Transverse colon (tissue), 4 donors: ENCODE data around the gene TPRKB. TPM values are rescaled to one million over a fixed set of nuclear protein-coding genes. Genes with fewer than 3 reads are reported as not detected.

Source experiments
- DNase-seq: peaks from one replicate; pipeline ENCODE4 v3.0.0-alpha.2; 2019
- H3K27ac ChIP-seq, 4 donors: fragments of 200-600 bp; sonication (generic); 2 replicates each; pipeline ENCODE4 v1.5.1; 2016 to 2018; ENCODE audit warnings: inconsistent platforms in 4 of 4
- H3K27me3 ChIP-seq: fragments of 200-600 bp; sonication (generic); 2 replicates; pipeline ENCODE4 v1.5.1; 2017; ENCODE audit warnings: inconsistent platforms
- H3K36me3 ChIP-seq, 4 donors: fragments of 200-600 bp; sonication (generic); 2 replicates each; pipeline ENCODE4 v1.5.1; 2017 to 2019; ENCODE audit warnings: inconsistent platforms in 4 of 4
- H3K4me1 ChIP-seq, 4 donors: fragments of 200-600 bp; sonication (generic); 2 replicates each; pipeline ENCODE4 v1.5.1; 2017 to 2020; ENCODE audit warnings: inconsistent platforms in 4 of 4
- H3K4me3 ChIP-seq, 4 donors: fragments of 200-600 bp; sonication (generic); 1 replicate in 1 of 4; 2 replicates in 3 of 4; pipeline versions ENCODE4 v1.5.1 to v1.6.1; 2017 to 2019; ENCODE audit warnings: inconsistent platforms in 4 of 4
- H3K9me3 ChIP-seq, 2 donors: fragments of 200-600 bp; sonication (generic); 2 replicates each; pipeline ENCODE4 v1.5.1; 2017 to 2019; ENCODE audit warnings: inconsistent platforms in 2 of 2
- CTCF ChIP-seq, 5 experiments: fragments of 200-600 bp in 3 of 5; fragments of 450-650 bp in 2 of 5; sonication (generic) in 3 of 5; IDR thresholded peaks; 1 replicate in 2 of 5; 2 replicates in 3 of 5; pipeline ENCODE4 v1.5.1; 2016 to 2017; ENCODE audit warnings: antibody characterized with exemption in 5 of 5, inconsistent platforms in 3 of 5, mild to moderate bottlenecking in 2 of 5, moderate library complexity in 1 of 5
- EP300 ChIP-seq: sonication (generic); formaldehyde crosslinking; IDR thresholded peaks from one replicate; pipeline ENCODE4 v1.6.1; 2017; ENCODE audit warnings: antibody characterized with exemption, low read depth
- POLR2A ChIP-seq: fragments of 450-650 bp; IDR thresholded peaks from one replicate; pipeline ENCODE4 v1.6.1; 2016; ENCODE audit warnings: antibody characterized with exemption, mild to moderate bottlenecking, moderate library complexity
- POLR2AphosphoS5 ChIP-seq, 3 donors: sonication (generic); formaldehyde crosslinking; IDR thresholded peaks; one replicate each; pipeline ENCODE4 v1.6.1; 2016; ENCODE audit warnings: antibody characterized with exemption in 3 of 3
- WGBS, 2 donors: methylation state at CpG; one replicate each; pipeline ENCODE4 v1.1.5; 2018; ENCODE audit warnings: low coverage in 1 of 2; 5-methylcytosine and 5-hydroxymethylcytosine counted together
- in situ Hi-C, 4 donors: fragments of 200-750 bp; cut with MboI; loops; one replicate each; pipeline versions ENCODE4 v1.15.0 to v1.15.1; 2017; ENCODE audit warnings: low sequenced_read_pairs in 3 of 4, low pct_ligation_motif_present in 1 of 4, low pct_unique_long_range_greater_than_20kb in 1 of 4
- intact Hi-C: fragments of 100-400 bp; cut with DNase I; formaldehyde crosslinking; loops from one replicate; pipeline ENCODE4 v1.15.1; 2023; ENCODE audit warnings: low total_unique reads
- total RNA-seq, 4 donors: library from RNA; depleted of rRNA; stranded (reverse); fragments of >200 nt; gene quantifications; one replicate each; pipeline ENCODE4 v1.1.0, GENCODE V29; 2016

The TPRKB gene
- total RNA-seq, 4 donors from 2014 or later, result 10.5 to 76.2 (median 36.5) TPM

DNA sequence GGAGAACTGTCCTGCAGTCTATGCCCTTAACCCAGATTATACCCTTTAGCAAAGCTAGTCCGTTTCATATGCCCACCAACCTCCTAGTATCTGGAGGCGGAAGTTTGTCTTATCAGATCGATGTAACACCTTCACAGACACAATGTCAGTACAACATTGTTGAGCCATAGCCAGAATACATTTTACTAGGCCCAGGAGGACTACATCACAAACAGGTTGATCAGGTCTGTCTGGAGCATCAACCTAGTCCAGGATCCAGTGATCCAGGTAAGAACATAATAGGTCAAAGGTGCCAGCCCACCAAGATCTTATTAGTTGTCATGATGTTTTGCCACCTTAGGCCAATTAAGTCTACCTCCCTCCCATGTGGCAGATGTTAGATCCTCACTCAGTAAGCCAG is 2.0 kb upstream of the TPRKB start:
- Histone ChIP-seq H3K4me1 (peaks cover 8 to 16% (median 9%) of the 10 kb centered on the region in 4 donors), H3K36me3 (no peaks in the 10 kb centered on the region), H3K9me3 (no peaks in the 10 kb centered on the region), H3K27me3 (no peaks in the 10 kb centered on the region), H3K27ac (no peak overlapping the region), H3K4me3 (no peak overlapping the region)
- TF ChIP-seq EP300 (no peak), POLR2AphosphoS5 (IDR thresholded peaks at IDR 0.05) (no peak), CTCF (IDR thresholded peaks at IDR 0.05) (no peak), POLR2A (no peak)
- intact Hi-C loops, result no loop called here
- 94 to 100% methylated on average over 2 to 3 of the region's 3 CpGs for WGBS, 2 donors
- in situ Hi-C loops, result loop anchor here in 1 of 4 donors (25.0 kb wide), 1 partner anchor 502 kb away; the partner anchor contains the start of genes CCT7 and PRADC1
- no peak for DNase-seq

DNA sequence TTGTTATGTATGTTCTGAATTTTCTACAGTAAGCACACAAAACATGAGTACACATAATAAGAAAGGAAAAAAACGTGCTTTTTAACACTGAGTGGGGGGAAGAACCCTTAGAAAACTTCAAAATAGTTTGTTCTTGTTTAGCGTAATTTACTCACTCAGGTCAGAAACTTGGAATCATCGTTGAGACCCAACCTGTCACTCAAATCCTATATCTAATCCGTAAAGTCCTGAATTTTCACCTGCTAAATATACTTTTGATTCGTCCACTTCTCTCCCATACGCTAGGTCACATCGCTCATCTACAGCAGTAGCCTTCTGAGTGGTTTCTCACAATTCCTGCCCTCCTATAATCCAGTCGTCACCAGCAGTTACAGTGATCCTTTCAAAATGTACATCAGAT is 767 bp downstream of the TPRKB start:
- in situ Hi-C loops (loop anchor here in 1 of 4 donors (25.0 kb wide), 1 partner anchor 499 kb away; the partner anchor contains the start of genes CCT7 and PRADC1), intact Hi-C loops (no loop called here)
- peak overlapping the region; percentile 68 to 82 (median 78) for H3K27ac ChIP-seq
- H3K4me3 ChIP-seq, result peak overlapping the region in 3 of 4 donors; percentile 59 to 82 (median 64)
- DNase-seq, result no peak
- H3K27me3 ChIP-seq, result no peaks in the 10 kb centered on the region
- TF ChIP-seq CTCF (IDR thresholded peaks at IDR 0.05), result no peak
- TF ChIP-seq EP300, result no peak
- TF ChIP-seq POLR2A, result no peak
- no peak for TF ChIP-seq POLR2AphosphoS5 (IDR thresholded peaks at IDR 0.05)
- WGBS, 2 donors, result 11 to 13% methylated on average over 8 of the region's 8 CpGs
- peaks cover 8 to 16% (median 9%) of the 10 kb centered on the region in 4 donors for H3K4me1 ChIP-seq
- no peaks in the 10 kb centered on the region for H3K9me3 ChIP-seq
- peaks cover 0 to 8% (median 2%) of the 10 kb centered on the region in 4 donors for H3K36me3 ChIP-seq

DNA sequence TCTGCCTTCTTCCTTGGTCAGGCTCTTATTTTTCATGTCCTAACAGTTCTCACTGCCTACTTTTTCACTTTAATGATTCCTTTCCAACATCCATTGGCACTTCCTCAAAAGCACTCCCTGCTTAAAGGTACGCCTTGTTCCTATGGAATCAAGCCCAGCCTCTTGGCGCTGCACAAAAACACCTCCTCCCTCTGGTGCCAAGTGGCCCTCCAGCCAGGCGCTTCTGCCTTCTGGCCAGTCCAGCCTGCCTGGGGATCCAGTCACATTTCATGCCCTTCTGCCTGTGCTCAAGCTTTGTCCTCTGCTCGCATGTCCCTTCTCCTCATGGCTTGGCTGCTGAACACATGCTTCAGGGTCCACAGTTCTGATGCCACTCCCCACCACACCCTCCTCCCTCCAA is 6.3 kb downstream of the TPRKB start:
- Histone ChIP-seq H3K9me3 (no peaks in the 10 kb centered on the region), H3K36me3 (peaks cover 0 to 14% (median 6%) of the 10 kb centered on the region in 4 donors), H3K27me3 (no peaks in the 10 kb centered on the region), H3K4me3 (no peak overlapping the region), H3K4me1 (peaks cover 0 to 2% (median 1%) of the 10 kb centered on the region in 4 donors), H3K27ac (no peak overlapping the region)
- 90 to 100% methylated on average over 1 to 4 of the region's 4 CpGs for WGBS, 2 donors
- in situ Hi-C loops, result loop anchor here in 1 of 4 donors (25.0 kb wide), 1 partner anchor 494 kb away; the partner anchor contains the start of genes CCT7 and PRADC1
- no peak for TF ChIP-seq CTCF (IDR thresholded peaks at IDR 0.05)
- no peak for TF ChIP-seq POLR2AphosphoS5 (IDR thresholded peaks at IDR 0.05)
- TF ChIP-seq POLR2A, result no peak
- TF ChIP-seq EP300, result no peak
- DNase-seq, result no peak
- intact Hi-C loops, result no loop called here

DNA sequence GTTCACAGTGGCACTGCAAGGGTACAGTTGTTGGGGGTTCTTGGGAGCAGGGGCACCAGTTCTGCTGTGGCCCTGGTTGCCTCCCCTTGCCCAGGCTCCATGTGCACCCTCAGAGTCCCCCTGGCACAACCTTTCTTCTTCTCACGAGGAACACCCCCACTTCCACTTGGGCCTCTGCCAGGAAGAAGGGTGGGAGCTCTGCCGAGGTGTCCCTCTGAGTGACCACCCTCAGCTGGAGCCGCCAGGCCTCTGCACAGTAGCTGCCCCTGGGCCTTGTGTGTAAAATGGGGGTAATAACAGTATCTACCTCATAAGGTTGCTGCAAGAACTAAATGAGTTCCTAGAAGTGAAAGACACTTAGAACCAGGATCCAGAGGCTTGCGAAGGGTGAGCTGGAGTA is 8.4 kb downstream of the TPRKB start:
- H3K36me3 ChIP-seq, result peaks cover 0 to 14% (median 6%) of the 10 kb centered on the region in 4 donors
- H3K27me3 ChIP-seq, result no peaks in the 10 kb centered on the region
- H3K27ac ChIP-seq, result no peak overlapping the region
- intact Hi-C loops, result no loop called here
- H3K4me1 ChIP-seq, result no peaks in the 10 kb centered on the region
- H3K9me3 ChIP-seq, result no peaks in the 10 kb centered on the region
- WGBS, 2 donors, result 86 to 100% methylated on average over 1 to 4 of the region's 4 CpGs
- TF ChIP-seq POLR2A, result no peak
- no peak for TF ChIP-seq EP300
- no peak for TF ChIP-seq CTCF (IDR thresholded peaks at IDR 0.05)
- TF ChIP-seq POLR2AphosphoS5 (IDR thresholded peaks at IDR 0.05), result no peak
- DNase-seq, result no peak
- in situ Hi-C loops, result loop anchor here in 1 of 4 donors (25.0 kb wide), 1 partner anchor 491 kb away; the partner anchor contains the start of genes CCT7 and PRADC1
- H3K4me3 ChIP-seq, result no peak overlapping the region
